ENCODE data around the gene TTC22.

DNA sequence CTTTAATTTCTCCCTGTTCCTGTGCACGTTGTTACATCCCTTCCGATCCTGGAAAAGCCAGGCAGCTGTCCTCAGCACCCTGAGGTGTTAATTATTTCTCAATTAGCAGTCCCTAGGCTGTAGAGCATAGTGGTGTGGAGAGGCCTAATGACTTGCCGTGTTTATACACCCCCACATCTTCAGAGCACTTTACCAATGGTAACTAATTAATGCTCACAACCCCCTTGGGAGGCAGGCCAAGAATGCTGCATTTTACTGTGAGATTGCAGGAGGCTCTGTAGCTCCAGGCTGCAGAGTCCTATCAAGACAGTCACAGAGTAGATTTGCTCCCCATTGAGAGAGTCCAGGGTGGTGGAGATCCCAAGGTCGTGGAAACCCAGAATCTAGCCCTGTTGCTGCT lies 34.4 kb downstream of the TTC22 start:
- TF ChIP-seq CTCF (IDR thresholded peaks at IDR 0.05) (no peak), ZFX (IDR thresholded peaks at IDR 0.05; ENCODE audit: borderline replicate concordance) (no peak)
